Glutamatergic neuron (in vitro differentiated cells): ENCODE measurements around the gene KLHL24. TPM values are rescaled to one million over a fixed set of nuclear protein-coding genes. Genes with fewer than 3 reads are reported as not detected.
"Not testable (repeated sequence)": the region's sequence is repeated elsewhere in the genome, so short reads cannot be mapped to it uniquely, and the experiment has no call there.

Source experiments
- DNase-seq: peaks from one replicate; pipeline ENCODE4 v3.0.0; 2022
- H3K27ac Mint-ChIP-seq: one replicate; pipeline ENCODE4 v1.8.0; 2020; ENCODE audit warnings: mild to moderate bottlenecking, mixed read lengths, inconsistent platforms; ENCODE audit not compliant: unreplicated experiment
- H3K27me3 Mint-ChIP-seq: one replicate; pipeline ENCODE4 v1.8.0; 2020; ENCODE audit warnings: mild to moderate bottlenecking, moderate library complexity, mixed read lengths, inconsistent platforms; ENCODE audit not compliant: unreplicated experiment
- H3K36me3 Mint-ChIP-seq: one replicate; pipeline ENCODE4 v1.8.0; 2020; ENCODE audit warnings: mild to moderate bottlenecking, mixed read lengths, inconsistent platforms; ENCODE audit not compliant: unreplicated experiment
- H3K4me1 Mint-ChIP-seq: one replicate; pipeline ENCODE4 v1.8.0; 2020; ENCODE audit warnings: mild to moderate bottlenecking, low read depth, mixed read lengths, inconsistent platforms; ENCODE audit not compliant: unreplicated experiment
- H3K4me3 Mint-ChIP-seq: one replicate; pipeline ENCODE4 v1.8.0; 2020; ENCODE audit warnings: mild to moderate bottlenecking, mixed read lengths, inconsistent platforms; ENCODE audit not compliant: unreplicated experiment
- H3K9me3 Mint-ChIP-seq: one replicate; pipeline ENCODE4 v1.8.0; 2020; ENCODE audit warnings: mild to moderate bottlenecking, moderate library complexity, mixed read lengths, inconsistent platforms; ENCODE audit not compliant: unreplicated experiment
- CTCF ChIP-seq: fragments of 200-600 bp; sonication (generic); IDR thresholded peaks from one replicate; pipeline ENCODE4 v1.5.0; 2021; ENCODE audit not compliant: partially characterized antibody, unreplicated experiment
- total RNA-seq: library from RNA; stranded (reverse); fragmentation: NEBNext Ultra II Directional; extraction: Animal tissue kit (Norgen Biotek cat#: 25700); gene quantifications from one replicate; pipeline ENCODE4 v1.2.1, GENCODE V29; 2021; ENCODE audit not compliant: unreplicated experiment

The KLHL24 gene
- total RNA-seq, 1 donor from 2014 or later: 152 TPM

GRCh38 chr3:183635107-183635430 is 354 bp upstream of the KLHL24 start:
- Mint-ChIP-seq H3K27me3 (peaks cover 7% of the 10 kb centered on the region), H3K27ac (peak overlapping the region; percentile 94), H3K9me3 (peaks cover 14% of the 10 kb centered on the region), H3K4me3 (peak overlapping the region; percentile 88), H3K4me1 (peaks cover 14% of the 10 kb centered on the region), H3K36me3 (no peaks in the 10 kb centered on the region)
- no peak for TF ChIP-seq CTCF
- DNase-seq: no peak

GRCh38 chr3:183636221-183637105 is 1.0 kb downstream of the KLHL24 start:
- H3K27ac Mint-ChIP-seq: peak overlapping the region; percentile 94
- H3K27me3 Mint-ChIP-seq: peaks cover 5% of the 10 kb centered on the region
- no peak for TF ChIP-seq CTCF
- DNase-seq: peak; percentile 93
- no peaks in the 10 kb centered on the region for H3K36me3 Mint-ChIP-seq
- peaks cover 15% of the 10 kb centered on the region for H3K4me1 Mint-ChIP-seq
- H3K9me3 Mint-ChIP-seq: peaks cover 14% of the 10 kb centered on the region
- H3K4me3 Mint-ChIP-seq: peak overlapping the region; percentile 89

GRCh38 chr3:183637106-183637486 is 1.7 kb downstream of the KLHL24 start:
- H3K4me1 Mint-ChIP-seq: peaks cover 15% of the 10 kb centered on the region
- TF ChIP-seq CTCF: no peak
- DNase-seq: no peak
- H3K4me3 Mint-ChIP-seq: peak overlapping the region; percentile 89
- peaks cover 14% of the 10 kb centered on the region for H3K9me3 Mint-ChIP-seq
- peaks cover 5% of the 10 kb centered on the region for H3K27me3 Mint-ChIP-seq
- no peaks in the 10 kb centered on the region for H3K36me3 Mint-ChIP-seq
- H3K27ac Mint-ChIP-seq: peak overlapping the region; percentile 88

GRCh38 chr3:183637633-183638032 is 2.2 kb downstream of the KLHL24 start:
- not testable (repeated sequence) for H3K36me3 Mint-ChIP-seq, DNase-seq, H3K27me3 Mint-ChIP-seq
- Mint-ChIP-seq H3K9me3 (peaks cover 14% of the 10 kb centered on the region), H3K4me3 (peak overlapping the region; percentile 89), H3K4me1 (peaks cover 15% of the 10 kb centered on the region), H3K27ac (peak overlapping the region; percentile 88)

- Mint-ChIP-seq H3K9me3 (peaks cover 13% of the 10 kb centered on the region), H3K27me3 (peaks cover 5% of the 10 kb centered on the region), H3K4me3 (peak overlapping the region; percentile 89), H3K27ac (no peak overlapping the region), H3K4me1 (peaks cover 15% of the 10 kb centered on the region), H3K36me3 (no peaks in the 10 kb centered on the region)
- DNase-seq: no peak
- TF ChIP-seq CTCF: no peak
Observed at GRCh38 chr3:183638101-183638852, 2.9 kb downstream of the KLHL24 start.

- not testable (repeated sequence) for H3K27ac Mint-ChIP-seq, H3K36me3 Mint-ChIP-seq, H3K4me3 Mint-ChIP-seq, DNase-seq, H3K27me3 Mint-ChIP-seq, H3K9me3 Mint-ChIP-seq
- peaks cover 14% of the 10 kb centered on the region for H3K4me1 Mint-ChIP-seq
Observed at GRCh38 chr3:183640635-183641034, 5.2 kb downstream of the KLHL24 start.
